ENCODE results near the gene ONECUT1. TPM values are rescaled to one million over a fixed set of nuclear protein-coding genes. Genes with fewer than 3 reads are reported as not detected.

Gene ONECUT1
- total and polyA plus RNA-seq, 11 donors: not detected

DNA sequence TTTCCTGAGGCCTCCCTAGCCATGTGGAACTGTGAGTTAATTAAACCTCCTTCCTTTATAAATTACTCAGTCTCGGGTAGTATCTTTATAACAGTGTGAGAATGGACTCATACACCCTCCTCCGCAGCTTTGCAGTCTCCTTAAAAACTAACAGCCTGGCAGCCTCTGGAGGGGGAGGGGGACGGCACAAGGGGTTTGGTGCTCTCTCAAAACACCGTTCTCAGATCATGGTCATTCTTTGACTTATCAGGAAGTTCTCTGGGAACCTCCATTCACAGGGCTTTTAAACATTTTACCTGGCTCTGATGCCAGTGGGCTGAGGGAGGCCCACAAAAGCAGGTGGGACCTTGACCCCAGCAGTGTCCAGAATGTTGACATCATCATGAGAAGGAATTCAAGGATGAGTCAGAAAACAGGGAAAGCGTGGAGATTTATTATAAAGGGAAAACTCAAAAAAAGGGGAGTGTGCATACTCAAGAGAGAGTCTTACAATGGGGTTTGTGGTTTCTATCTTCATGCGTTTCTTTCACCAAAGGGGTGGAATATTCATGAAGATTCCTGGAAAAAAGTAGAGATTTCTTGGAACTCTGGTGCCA lies 43.9 kb downstream of the ONECUT1 start:
- intact Hi-C loops (cut with DNase I): no loop called here
- 63 to 73% (median 67%) methylated on average over 5 to 6 of the region's 6 CpGs for WGBS, 4 donors
- no peak overlapping the region for H3K4me3 ChIP-seq

GRCh38 chr15:52745326-52746161 lies 44.6 kb downstream of the ONECUT1 start:
- 50 to 70% (median 59%) methylated on average over 12 of the region's 12 CpGs for WGBS, 4 donors
- no peaks in the 10 kb centered on the region for H3K4me1 ChIP-seq

More for the DNA sequence above, 43.9 kb downstream of the ONECUT1 start:
- ATAC-seq (no peak), DNase-seq (no peak)
- peaks cover 0 to 42% (median 11%) of the 10 kb centered on the region in 9 donors for H3K27me3 ChIP-seq
- no peaks in the 10 kb centered on the region for H3K9me3 ChIP-seq
- H3K27ac ChIP-seq: no peak overlapping the region
- H3K4me1 ChIP-seq: no peaks in the 10 kb centered on the region
- H3K36me3 ChIP-seq: no peaks in the 10 kb centered on the region
- no peak for TF ChIP-seq POLR2A (IDR thresholded peaks at IDR 0.05)
- TF ChIP-seq, protein P1, sequence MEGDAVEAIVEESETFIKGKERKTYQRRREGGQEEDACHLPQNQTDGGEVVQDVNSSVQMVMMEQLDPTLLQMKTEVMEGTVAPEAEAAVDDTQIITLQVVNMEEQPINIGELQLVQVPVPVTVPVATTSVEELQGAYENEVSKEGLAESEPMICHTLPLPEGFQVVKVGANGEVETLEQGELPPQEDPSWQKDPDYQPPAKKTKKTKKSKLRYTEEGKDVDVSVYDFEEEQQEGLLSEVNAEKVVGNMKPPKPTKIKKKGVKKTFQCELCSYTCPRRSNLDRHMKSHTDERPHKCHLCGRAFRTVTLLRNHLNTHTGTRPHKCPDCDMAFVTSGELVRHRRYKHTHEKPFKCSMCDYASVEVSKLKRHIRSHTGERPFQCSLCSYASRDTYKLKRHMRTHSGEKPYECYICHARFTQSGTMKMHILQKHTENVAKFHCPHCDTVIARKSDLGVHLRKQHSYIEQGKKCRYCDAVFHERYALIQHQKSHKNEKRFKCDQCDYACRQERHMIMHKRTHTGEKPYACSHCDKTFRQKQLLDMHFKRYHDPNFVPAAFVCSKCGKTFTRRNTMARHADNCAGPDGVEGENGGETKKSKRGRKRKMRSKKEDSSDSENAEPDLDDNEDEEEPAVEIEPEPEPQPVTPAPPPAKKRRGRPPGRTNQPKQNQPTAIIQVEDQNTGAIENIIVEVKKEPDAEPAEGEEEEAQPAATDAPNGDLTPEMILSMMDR (IDR thresholded peaks at IDR 0.05): no peak

GRCh38 chr15:52738311-52738710 lies 51.8 kb downstream of the ONECUT1 start:
- TF ChIP-seq POLR2A (IDR thresholded peaks at IDR 0.05): no peak
- TF ChIP-seq, protein P1 (IDR thresholded peaks at IDR 0.05): no peak
- 72 to 88% (median 81%) methylated on average over 4 of the region's 4 CpGs for WGBS, 4 donors

More at GRCh38 chr15:52745326-52746161, 44.6 kb downstream of the ONECUT1 start:
- DNase-seq: no peak
- intact Hi-C loops (cut with DNase I): no loop called here
- ATAC-seq: no peak
- H3K4me3 ChIP-seq: no peak overlapping the region
- H3K27me3 ChIP-seq: peaks cover 0 to 35% (median 7%) of the 10 kb centered on the region in 9 donors
- no peaks in the 10 kb centered on the region for H3K36me3 ChIP-seq
- H3K27ac ChIP-seq: no peak overlapping the region
- H3K9me3 ChIP-seq: no peaks in the 10 kb centered on the region
- TF ChIP-seq, protein P1 (IDR thresholded peaks at IDR 0.05): no peak
- no peak for TF ChIP-seq POLR2A (IDR thresholded peaks at IDR 0.05)

GRCh38 chr15:52737720-52738119 lies 52.4 kb downstream of the ONECUT1 start:
- DNase-seq (no peak), ATAC-seq (no peak)
- Histone ChIP-seq H3K36me3 (no peaks in the 10 kb centered on the region), H3K4me1 (peaks cover 0 to 18% (median 7%) of the 10 kb centered on the region in 12 donors), H3K9me3 (no peaks in the 10 kb centered on the region), H3K4me3 (no peak overlapping the region), H3K27me3 (peaks cover 0 to 2% (median 0%) of the 10 kb centered on the region in 9 donors), H3K27ac (no peak overlapping the region)
- WGBS, 4 donors: 83 to 89% (median 86%) methylated on average over 3 of the region's 3 CpGs
- no peak for TF ChIP-seq POLR2A (IDR thresholded peaks at IDR 0.05)
- TF ChIP-seq, protein P1 (IDR thresholded peaks at IDR 0.05): no peak
- intact Hi-C loops (cut with DNase I): loop anchor here in 8 of 10 donors (2.0 to 10.0 kb wide), 11 partner anchors 53 to 483 kb away; partner anchors contain the start of gene ATOSA (in 1 of the 8)

More at GRCh38 chr15:52738311-52738710, 51.8 kb downstream of the ONECUT1 start:
- no peaks in the 10 kb centered on the region for H3K9me3 ChIP-seq
- peaks cover 0 to 14% (median 7%) of the 10 kb centered on the region in 12 donors for H3K4me1 ChIP-seq
- no peak for ATAC-seq
- no peaks in the 10 kb centered on the region for H3K36me3 ChIP-seq
- H3K27ac ChIP-seq: no peak overlapping the region
- peaks cover 0 to 2% (median 0%) of the 10 kb centered on the region in 9 donors for H3K27me3 ChIP-seq
- no peak for DNase-seq
- H3K4me3 ChIP-seq: no peak overlapping the region
- intact Hi-C loops (cut with DNase I): loop anchor here in 8 of 10 donors (5.0 to 10.0 kb wide), 10 partner anchors 54 to 481 kb away; partner anchors contain the start of gene ATOSA (in 1 of the 8)
